SK-N-SH (cell line): Measurements from ENCODE around the gene CIP2A. TPM values are rescaled to one million over a fixed set of nuclear protein-coding genes. Genes with fewer than 3 reads are reported as not detected.

Experiments
- CTCF ChIA-PET: fragments of 300-600, 350-600 bp; formaldehyde crosslinking; extraction: SDS; loops from one replicate; lab custom pipeline; 2021; lab: Yijun Ruan, JAX
- POLR2A ChIA-PET: fragments of 350-600 bp; sonication (Branson Sonifier 250); formaldehyde crosslinking; extraction: SDS; loops from one replicate; lab custom pipeline; 2020; ENCODE audit warnings: antibody characterized with exemption, inconsistent platforms; lab: Yijun Ruan, JAX
- DNase-seq: peaks from one replicate; pipeline ENCODE4 v3.0.0; 2012
- H2AFZ ChIP-seq: fragments of 200-600 bp; sonication (generic); 2 replicates; pipeline ENCODE4 v1.8.1; 2016; ENCODE audit warnings: antibody characterized with exemption, mild to moderate bottlenecking, low read depth
- H3F3A ChIP-seq: fragments of 200-600 bp; sonication (generic); replicated peaks from 2 replicates; pipeline ENCODE3; 2016; ENCODE audit warnings: antibody characterized with exemption, mild to moderate bottlenecking; ENCODE audit not compliant: insufficient read depth
- H3K27ac ChIP-seq, 2 experiments: fragments of 200-500 bp in 1 of 2; fragments of 200-600 bp in 1 of 2; sonication (Bioruptor generic) in 1 of 2; sonication (generic), shearing (Covaris generic) in 1 of 2; 2 replicates each; pipeline versions ENCODE4 v1.5.1 to v1.6.1; 2014 to 2016; ENCODE audit warnings: low read depth in 2 of 2, inconsistent platforms in 1 of 2, low read length in 1 of 2, mild to moderate bottlenecking in 1 of 2, mixed read lengths in 1 of 2
- H3K27me3 ChIP-seq: fragments of 200-600 bp; sonication (generic), shearing (Covaris generic); 2 replicates; pipeline ENCODE4 v1.6.1; 2016; ENCODE audit warnings: mixed run types; ENCODE audit not compliant: insufficient read depth
- H3K36me3 ChIP-seq, 2 experiments: fragments of 200-500 bp in 1 of 2; fragments of 200-600 bp in 1 of 2; sonication (Bioruptor generic) in 1 of 2; sonication (generic) in 1 of 2; replicated peaks in 1 of 2; 2 replicates each; pipeline versions ENCODE3 to v1.5.1; 2014 to 2016; ENCODE audit warnings: low read length in 1 of 2, mild to moderate bottlenecking in 1 of 2; ENCODE audit not compliant: insufficient read depth in 2 of 2, control insufficient read depth in 1 of 2
- H3K4me1 ChIP-seq, 2 experiments: fragments of 200-500 bp in 1 of 2; fragments of 200-600 bp in 1 of 2; sonication (Bioruptor generic) in 1 of 2; sonication (generic), shearing (Covaris generic) in 1 of 2; 2 replicates each; pipeline versions ENCODE4 v1.5.1 to v1.6.1; 2014 to 2016; ENCODE audit warnings: low read depth in 1 of 2, low read length in 1 of 2, mixed run types in 1 of 2; ENCODE audit not compliant: insufficient read depth in 2 of 2, control insufficient read depth in 1 of 2
- H3K4me2 ChIP-seq: fragments of 200-600 bp; sonication (generic), shearing (Covaris generic); 2 replicates; pipeline ENCODE4 v1.6.1; 2017; ENCODE audit warnings: mixed run types
- H3K4me3 ChIP-seq, 2 experiments: fragments of 200-500 bp in 1 of 2; fragments of 200-600 bp in 1 of 2; sonication (Bioruptor generic) in 1 of 2; sonication (generic), shearing (Covaris generic) in 1 of 2; 2 replicates each; pipeline versions ENCODE4 v1.5.1 to v1.8.1; 2014 to 2016; ENCODE audit warnings: low read depth in 2 of 2, inconsistent platforms in 1 of 2, low read length in 1 of 2, mild to moderate bottlenecking in 1 of 2, mixed read lengths in 1 of 2, moderate library complexity in 1 of 2
- H3K79me2 ChIP-seq: fragments of 200-600 bp; sonication (generic); 2 replicates; pipeline ENCODE4 v1.8.1; 2017; ENCODE audit warnings: mild to moderate bottlenecking; ENCODE audit not compliant: insufficient read depth
- H3K9ac ChIP-seq: fragments of 200-600 bp; sonication (generic); 2 replicates; pipeline ENCODE4 v1.6.1; 2017; ENCODE audit warnings: mixed run types
- H3K9me2 ChIP-seq: fragments of 200-600 bp; sonication (generic); 2 replicates; pipeline ENCODE4 v1.6.1; 2017; ENCODE audit warnings: mixed run types
- H3K9me3 ChIP-seq: fragments of 200-600 bp; sonication (generic); 2 replicates; pipeline ENCODE4 v1.6.1; 2017; ENCODE audit warnings: mixed run types, mild to moderate bottlenecking, moderate library complexity
- H4K20me1 ChIP-seq: fragments of 200-600 bp; sonication (generic); 2 replicates; pipeline ENCODE4 v1.6.1; 2017; ENCODE audit warnings: mild to moderate bottlenecking, mixed run types; ENCODE audit not compliant: insufficient read depth
- ELF1 ChIP-seq: IDR thresholded peaks from 2 replicates; pipeline ENCODE4 v1.4.0; 2012
- EP300 ChIP-seq, 2 experiments: IDR thresholded peaks; 2 replicates each; pipeline versions ENCODE4 v1.4.0 to v1.6.1; 2012; ENCODE audit warnings: borderline replicate concordance in 1 of 2, low read depth in 1 of 2, low read length in 1 of 2
- FOXM1 ChIP-seq: IDR thresholded peaks from 2 replicates; pipeline ENCODE4 v1.4.0; 2012; ENCODE audit warnings: low read depth, mild to moderate bottlenecking
- GATA2 ChIP-seq: sonication (generic); formaldehyde crosslinking; IDR thresholded peaks from 2 replicates; pipeline ENCODE4 v1.5.0; 2020; ENCODE audit warnings: mild to moderate bottlenecking, missing genetic modification reagents
- MEF2A ChIP-seq: IDR thresholded peaks from 2 replicates; pipeline ENCODE4 v1.4.0; 2012; ENCODE audit warnings: low read depth, borderline replicate concordance
- NRF1 ChIP-seq: IDR thresholded peaks from 2 replicates; pipeline ENCODE4 v1.6.1; 2012; ENCODE audit warnings: low read depth, mild to moderate bottlenecking, low read length
- RAD21 ChIP-seq: IDR thresholded peaks from 2 replicates; pipeline ENCODE4 v1.6.1; 2012; ENCODE audit warnings: mild to moderate bottlenecking, low read length
- RXRA ChIP-seq: IDR thresholded peaks from 2 replicates; pipeline ENCODE4 v1.4.0; 2012; ENCODE audit warnings: low read depth, mild to moderate bottlenecking, borderline replicate concordance
- TAF1 ChIP-seq: IDR thresholded peaks from 2 replicates; pipeline ENCODE4 v1.6.1; 2012; ENCODE audit warnings: low read depth, mild to moderate bottlenecking, low read length, moderate library complexity, borderline replicate concordance
- YY1 ChIP-seq: IDR thresholded peaks from 2 replicates; pipeline ENCODE4 v1.4.0; 2012; ENCODE audit warnings: low read depth, mild to moderate bottlenecking
- WGBS: methylation state at CpG from one replicate; pipeline ENCODE4 v1.1.6; 2017; ENCODE audit warnings: low lambda C conversion rate; 5-methylcytosine and 5-hydroxymethylcytosine counted together
- polyA plus RNA-seq, 3 experiments: library from polyadenylated mRNA; depleted of rRNA; stranded (reverse); fragments of >200 nt; gene quantifications; 2 replicates each; pipeline ENCODE4 v1.2.3, GENCODE V29; 2012
- TF ChIP-seq, protein P1 (sequence below): fragments of 150-350 bp; IDR thresholded peaks from 2 replicates; pipeline ENCODE4 v1.6.1; 2017; ENCODE audit warnings: antibody characterized with exemption, low read length, low read depth, borderline replicate concordance

CIP2A gene
- polyA plus RNA-seq, 1 of the 3 experiments (the other 2 are of a cell fraction) = 7.1 TPM

DNA sequence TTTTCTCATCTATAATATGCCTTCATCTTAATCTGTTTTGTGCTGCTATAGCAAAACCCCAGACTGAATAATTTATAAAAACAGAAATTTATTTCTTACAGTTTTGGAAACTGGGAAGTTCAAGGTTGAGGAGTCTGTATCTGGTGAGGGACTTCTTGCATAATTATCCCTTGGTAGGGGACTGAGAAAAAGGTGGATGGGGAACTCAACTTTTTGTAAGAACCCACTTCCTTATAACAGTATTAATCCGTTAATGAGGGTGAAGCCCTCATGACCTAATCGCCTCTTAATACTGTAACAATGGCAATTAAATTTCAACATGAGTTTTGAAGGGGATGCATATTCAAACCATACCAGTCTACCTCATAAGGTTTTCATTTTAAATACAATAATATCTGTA is 61.4 kb downstream of the CIP2A start:
- TF ChIP-seq FOXM1 (no peak), ELF1 (no peak), MEF2A (no peak), EP300 (IDR thresholded peaks at IDR 0.05; ENCODE audit: borderline replicate concordance in 1 of 2, low read depth in 1 of 2, low read length in 1 of 2) (no peak), GATA2 (CRISPR knock-in tag) (no peak), TAF1 (no peak)
- TF ChIP-seq, protein P1, sequence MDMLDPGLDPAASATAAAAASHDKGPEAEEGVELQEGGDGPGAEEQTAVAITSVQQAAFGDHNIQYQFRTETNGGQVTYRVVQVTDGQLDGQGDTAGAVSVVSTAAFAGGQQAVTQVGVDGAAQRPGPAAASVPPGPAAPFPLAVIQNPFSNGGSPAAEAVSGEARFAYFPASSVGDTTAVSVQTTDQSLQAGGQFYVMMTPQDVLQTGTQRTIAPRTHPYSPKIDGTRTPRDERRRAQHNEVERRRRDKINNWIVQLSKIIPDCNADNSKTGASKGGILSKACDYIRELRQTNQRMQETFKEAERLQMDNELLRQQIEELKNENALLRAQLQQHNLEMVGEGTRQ = no peak
- Histone ChIP-seq H3K79me2 (no peaks in the 10 kb centered on the region), H4K20me1 (no peaks in the 10 kb centered on the region), H3K36me3 (no peaks in the 10 kb centered on the region), H3K4me1 (no peaks in the 10 kb centered on the region), H3K4me2 (no peak overlapping the region), H3K27ac (no peak overlapping the region), H3K9ac (no peak overlapping the region), H3K27me3 (no peaks in the 10 kb centered on the region), H2AFZ (no peak overlapping the region), H3K9me3 (no peaks in the 10 kb centered on the region), H3K4me3 (no peak overlapping the region), H3F3A (no peaks in the 10 kb centered on the region), H3K9me2 (no peaks in the 10 kb centered on the region)
- ChIA-PET POLR2A (no interaction called here), CTCF (no interaction called here)
- 51% methylated on average over 2 of the region's 2 CpGs for WGBS
- no peak for DNase-seq

DNA sequence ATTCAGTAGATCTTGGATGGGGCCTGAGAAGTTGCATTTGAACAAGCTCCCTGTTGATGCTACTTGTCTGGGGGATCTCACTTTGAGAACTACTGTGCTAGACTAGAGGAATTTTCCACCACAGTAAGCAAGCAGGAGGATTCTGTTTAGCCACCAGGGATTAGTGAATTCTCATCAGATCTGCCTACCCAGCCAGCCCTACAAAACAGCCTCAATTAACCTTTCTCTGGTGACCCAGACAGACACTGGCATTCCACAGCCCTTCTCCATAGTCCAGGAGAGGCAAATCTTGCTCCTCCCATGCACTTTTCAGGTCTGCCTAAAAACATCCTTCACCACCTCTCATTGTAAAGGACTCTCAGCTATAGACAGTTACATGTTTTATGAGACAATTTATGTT is 62.1 kb downstream of the CIP2A start:
- Histone ChIP-seq H3K4me3 (no peak overlapping the region), H3F3A (no peaks in the 10 kb centered on the region), H3K79me2 (no peaks in the 10 kb centered on the region), H3K9ac (no peak overlapping the region), H3K27ac (no peak overlapping the region), H3K4me1 (no peaks in the 10 kb centered on the region), H3K9me3 (no peaks in the 10 kb centered on the region), H3K4me2 (no peak overlapping the region), H2AFZ (no peak overlapping the region), H4K20me1 (no peaks in the 10 kb centered on the region), H3K27me3 (no peaks in the 10 kb centered on the region), H3K9me2 (no peaks in the 10 kb centered on the region), H3K36me3 (no peaks in the 10 kb centered on the region)
- ChIA-PET CTCF (interaction anchor here (1.1 kb wide), 1 partner anchor 25 kb away, joined by 3 read pairs; no protein-coding TSS in a partner anchor), POLR2A (no interaction called here)
- TF ChIP-seq YY1 (no peak), TAF1 (no peak), MEF2A (no peak)
- no peak for DNase-seq

DNA sequence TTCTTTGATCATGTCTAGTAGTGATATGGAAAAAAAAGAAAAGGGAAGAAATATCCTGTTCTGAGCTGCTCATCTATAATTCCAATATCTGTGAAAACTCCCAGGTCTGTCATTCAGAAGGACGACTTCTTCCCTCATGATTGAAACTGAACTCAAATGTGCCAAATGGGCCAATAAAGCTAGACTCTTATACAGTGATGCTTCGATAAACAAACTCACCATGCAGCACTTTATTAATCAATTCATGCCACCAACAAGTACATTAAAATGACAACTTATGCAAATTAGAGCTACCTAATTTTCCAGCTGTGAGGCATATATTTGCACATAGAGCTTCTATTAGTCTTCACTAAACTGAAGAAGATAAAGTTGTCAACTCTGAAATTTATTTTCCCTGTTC is 63.3 kb downstream of the CIP2A start:
- 63% methylated on average over 2 of the region's 2 CpGs for WGBS
- no peak for DNase-seq
- Histone ChIP-seq H3K9me2 (no peaks in the 10 kb centered on the region), H3K4me1 (no peaks in the 10 kb centered on the region; a peak in 1 of 4 replicates), H3K27me3 (no peaks in the 10 kb centered on the region), H3K4me3 (no peak overlapping the region), H2AFZ (no peak overlapping the region), H3K79me2 (no peaks in the 10 kb centered on the region), H3K27ac (no peak overlapping the region), H4K20me1 (no peaks in the 10 kb centered on the region), H3K9ac (no peak overlapping the region), H3F3A (no peaks in the 10 kb centered on the region), H3K36me3 (no peaks in the 10 kb centered on the region), H3K9me3 (no peaks in the 10 kb centered on the region), H3K4me2 (no peak overlapping the region)
- POLR2A ChIA-PET = interaction anchor here (0.7 kb wide), 1 partner anchor 48 kb away, joined by 3 read pairs; no protein-coding TSS in a partner anchor
- TF ChIP-seq RAD21 (no peak), NRF1 (no peak), RXRA (no peak)
- CTCF ChIA-PET = interaction anchor here (1.0 to 1.2 kb wide), 2 partner anchors 11 to 48 kb away, joined by 3 to 4 read pairs; no protein-coding TSS in a partner anchor
